K562 (cell line): ENCODE data around the gene SLC25A1. TPM values are rescaled to one million over a fixed set of nuclear protein-coding genes. Genes with fewer than 3 reads are reported as not detected.

Experiments
- CXXC5 ChIP-seq: fragments of 250-450 bp; sonication (Bioruptor Pico); IDR thresholded peaks from 2 replicates; pipeline ENCODE4 v1.8.0; 2022; ENCODE audit warnings: inconsistent platforms, mild to moderate bottlenecking, moderate library complexity
- ETS1 ChIP-seq: conservative IDR thresholded peaks from 2 replicates; pipeline ENCODE4 v1.6.1; 2011; ENCODE audit warnings: low read depth, mild to moderate bottlenecking, low read length; ENCODE audit not compliant: control insufficient read depth
- FOSL1 ChIP-seq: fragments of 200-800 bp; sonication (Bioruptor generic); conservative IDR thresholded peaks from 2 replicates; pipeline ENCODE4 v1.6.1; 2016; ENCODE audit warnings: missing genetic modification characterization, missing compliant biosample characterization
- HNRNPL ChIP-seq: fragments of 200-400 bp; formaldehyde crosslinking; IDR thresholded peaks from 2 replicates; pipeline ENCODE4 v1.6.1; 2017; ENCODE audit warnings: low read depth, mild to moderate bottlenecking, low read length
- KAT2B ChIP-seq: IDR thresholded peaks from one replicate; pipeline ENCODE4 v1.6.1; 2012; ENCODE audit warnings: low read depth, mild to moderate bottlenecking, control low read depth, inconsistent platforms, low read length, moderate library complexity
- LARP7 ChIP-seq: fragments of 450-650 bp; IDR thresholded peaks from 2 replicates; pipeline ENCODE4 v1.6.1; 2016
- NEUROD1 ChIP-seq: fragments of 150-350 bp; IDR thresholded peaks from 2 replicates; pipeline ENCODE4 v1.6.1; 2014; ENCODE audit warnings: borderline replicate concordance, low read length, low read depth; ENCODE audit not compliant: partially characterized antibody
- NRF1 ChIP-seq, 2 experiments: fragments of 450-650 bp; IDR thresholded peaks in 1 of 2; conservative IDR thresholded peaks in 1 of 2; 2 replicates each; pipeline ENCODE4 v1.6.1; 2014; ENCODE audit warnings: mild to moderate bottlenecking in 2 of 2
- RBM25 ChIP-seq: fragments of 200-400 bp; formaldehyde crosslinking; IDR thresholded peaks from 2 replicates; pipeline ENCODE4 v1.6.1; 2018; ENCODE audit warnings: low read length, low read depth, moderate library complexity; ENCODE audit not compliant: severe bottlenecking
- RUNX1 ChIP-seq: sonication (generic); IDR thresholded peaks from 2 replicates; pipeline ENCODE4 v1.6.1; 2016; ENCODE audit warnings: antibody characterized with exemption, low read depth
- SAFB2 ChIP-seq: fragments of 200-400 bp; formaldehyde crosslinking; IDR thresholded peaks from 2 replicates; pipeline ENCODE4 v1.6.1; 2018; ENCODE audit warnings: borderline replicate concordance, low read length, low read depth, moderate library complexity; ENCODE audit not compliant: severe bottlenecking
- SMARCA5 ChIP-seq: fragments of 450-650 bp; IDR thresholded peaks from 2 replicates; pipeline ENCODE4 v1.6.1; 2016
- STAT6 ChIP-seq: sonication (generic); formaldehyde crosslinking; IDR thresholded peaks from 2 replicates; pipeline ENCODE4 v1.8.1; 2023; ENCODE audit warnings: mild to moderate bottlenecking, missing genetic modification reagents
- TBL1XR1 ChIP-seq, 2 experiments: IDR thresholded peaks; 2 replicates each; pipeline ENCODE4 v1.6.1; 2012; ENCODE audit warnings: improper control_type of control experiment in 2 of 2, low read length in 2 of 2, mild to moderate bottlenecking in 1 of 2
- TFAP4 ChIP-seq: sonication (generic); formaldehyde crosslinking; IDR thresholded peaks from 2 replicates; pipeline ENCODE4 v1.8.0; 2022; ENCODE audit warnings: missing genetic modification reagents, mild to moderate bottlenecking, moderate library complexity, borderline replicate concordance
- ZBTB1 ChIP-seq: sonication (generic); formaldehyde crosslinking; IDR thresholded peaks from 2 replicates; pipeline ENCODE4 v1.8.1; 2023; ENCODE audit warnings: missing genetic modification reagents, low read depth, mild to moderate bottlenecking, borderline replicate concordance
- ZBTB5 ChIP-seq: fragments of 450-650 bp; IDR thresholded peaks from 2 replicates; pipeline ENCODE4 v1.6.1; 2017; ENCODE audit warnings: antibody characterized with exemption
- ZNF444 ChIP-seq: fragments of 250-450 bp; sonication (Bioruptor Pico); IDR thresholded peaks from 2 replicates; pipeline ENCODE4 v1.4.0; 2020; ENCODE audit warnings: mild to moderate bottlenecking, moderate library complexity
- ZNF766 ChIP-seq: fragments of 200-800 bp; sonication (Bioruptor generic); conservative IDR thresholded peaks from 2 replicates; pipeline ENCODE4 v1.6.1; 2016; ENCODE audit warnings: missing genetic modification characterization, missing compliant biosample characterization
- ZNF79 ChIP-seq: fragments of 250-450 bp; sonication (Bioruptor Pico); IDR thresholded peaks from 2 replicates; pipeline ENCODE4 v1.4.0; 2020; ENCODE audit warnings: low read depth, mild to moderate bottlenecking, moderate library complexity
- ZZZ3 ChIP-seq: fragments of 450-650 bp; IDR thresholded peaks from 2 replicates; pipeline ENCODE4 v1.6.1; 2016; ENCODE audit warnings: antibody characterized with exemption, mild to moderate bottlenecking, moderate library complexity
- polyA plus RNA-seq, 8 experiments: library from polyadenylated mRNA; depleted of rRNA in 4 of 8; stranded (reverse) in 5 of 8; unstranded in 3 of 8; fragments of >200 nt; fragmentation: Nextera tagmentation in 2 of 8; fragmentation: Illumina TruSeq in 1 of 8; extraction: Ambion mirVana in 2 of 8; extraction: Trizol in 1 of 8; gene quantifications; 2 replicates each; pipeline versions ENCODE4 v1.2.1 to v1.2.3, GENCODE V29; 2011 to 2014; ENCODE audit warnings: inconsistent platforms in 1 of 8, missing spikeins in 1 of 8
- total RNA-seq, 7 experiments: library from RNA; depleted of rRNA in 6 of 7; stranded (reverse); fragments of >200 nt in 6 of 7; fragmentation: Illumina TruSeq in 2 of 7; extraction: Trizol in 2 of 7; gene quantifications; 2 replicates each; pipeline versions ENCODE4 v1.2.1 to v1.2.3, GENCODE V29; 2011 to 2021; ENCODE audit warnings: low replicate concordance in 1 of 7

SLC25A1 gene
- total and polyA plus RNA-seq, 9 of the 15 experiments (the other 6 are each of a cell fraction or from before 2014, with no cell fraction given) = 11.0 to 408 (median 110) TPM

GRCh38 chr22:19146215-19146968 lies 32.1 kb downstream of the SLC25A1 start (continued):
- TF ChIP-seq NRF1 (conservative IDR thresholded peaks at IDR 0.05 in 1 of 2, IDR thresholded peaks at IDR 0.05 in 1 of 2) (peak; percentile 47 to 59; a peak in 3 of 4 replicates), RBM25 (no peak), ZNF79 (no peak), ZNF444 (no peak), SAFB2 (no peak), ZNF766 (CRISPR knock-in tag) (no peak), HNRNPL (no peak), ETS1 (no peak), ZZZ3 (no peak), RUNX1 (0 out of 2 replicates have a peak, but pooled peaks have one; percentile 27), ZBTB1 (CRISPR knock-in tag) (no peak), SMARCA5 (no peak), CXXC5 (no peak), NEUROD1 (no peak), LARP7 (no peak), TBL1XR1 (IDR thresholded peaks at IDR 0.05; ENCODE audit: low read length in 2 of 2) (no peak), FOSL1 (tag) (no peak), TFAP4 (CRISPR knock-in tag) (no peak), STAT6 (CRISPR knock-in tag) (0 out of 2 replicates have a peak, but pooled peaks have one; percentile 23), KAT2B (no peak), ZBTB5 (no peak)
